ENCODE results near the gene WBP1. TPM values are rescaled to one million over a fixed set of nuclear protein-coding genes. Genes with fewer than 3 reads are reported as not detected.

The WBP1 gene
- total RNA-seq, 1 donor from 2014 or later: 109 TPM

GRCh38 chr2:74444498-74445318 lies 13.5 kb upstream of the WBP1 start:
- no peaks in the 10 kb centered on the region for H3K36me3 Mint-ChIP-seq (ENCODE audit: unreplicated experiment)
- no peak overlapping the region for H3K27ac Mint-ChIP-seq (ENCODE audit: unreplicated experiment)
- TF ChIP-seq CTCF (IDR thresholded peaks at IDR 0.05; ENCODE audit: partially characterized antibody, unreplicated experiment): no peak
- no peak for DNase-seq
- H3K9me3 Mint-ChIP-seq (ENCODE audit: unreplicated experiment): peaks cover 4% of the 10 kb centered on the region
- H3K4me3 Mint-ChIP-seq (ENCODE audit: unreplicated experiment): peak overlapping the region; percentile 20
- peaks cover 3% of the 10 kb centered on the region for H3K4me1 Mint-ChIP-seq (ENCODE audit: low read depth, unreplicated experiment)
- H3K27me3 Mint-ChIP-seq (ENCODE audit: unreplicated experiment): peaks cover 5% of the 10 kb centered on the region

- TF ChIP-seq CTCF (IDR thresholded peaks at IDR 0.05; ENCODE audit: partially characterized antibody, unreplicated experiment): no peak
- Mint-ChIP-seq H3K27me3 (ENCODE audit: unreplicated experiment) (peaks cover 1% of the 10 kb centered on the region), H3K27ac (ENCODE audit: unreplicated experiment) (no peak overlapping the region), H3K4me1 (ENCODE audit: low read depth, unreplicated experiment) (peaks cover 3% of the 10 kb centered on the region), H3K36me3 (ENCODE audit: unreplicated experiment) (no peaks in the 10 kb centered on the region), H3K4me3 (ENCODE audit: unreplicated experiment) (no peak overlapping the region), H3K9me3 (ENCODE audit: unreplicated experiment) (peaks cover 3% of the 10 kb centered on the region)
- DNase-seq: no peak
Observed at GRCh38 chr2:74447230-74447999, 10.8 kb upstream of the WBP1 start.

DNA sequence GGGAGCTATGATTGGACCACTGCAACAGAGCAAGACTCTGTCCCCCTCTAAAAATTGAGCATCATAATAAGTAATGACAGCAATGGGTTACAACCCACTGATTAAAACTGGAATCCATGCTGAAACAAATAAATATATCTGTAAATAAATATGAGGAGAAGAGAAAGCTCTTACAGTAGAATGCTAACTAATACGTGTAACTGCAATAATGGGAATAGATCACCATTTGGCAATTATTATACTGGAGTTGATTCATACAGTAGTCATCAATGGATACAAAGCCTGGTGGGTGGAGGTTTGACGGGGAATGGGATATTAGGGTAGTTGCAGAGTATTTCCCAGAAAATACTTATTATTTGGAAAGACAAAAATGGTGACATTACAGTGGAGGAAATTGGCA lies 9.5 kb upstream of the WBP1 start:
- Mint-ChIP-seq H3K4me1 (ENCODE audit: low read depth, unreplicated experiment) (peaks cover 3% of the 10 kb centered on the region), H3K36me3 (ENCODE audit: unreplicated experiment) (no peaks in the 10 kb centered on the region), H3K27ac (ENCODE audit: unreplicated experiment) (no peak overlapping the region), H3K9me3 (ENCODE audit: unreplicated experiment) (peaks cover 5% of the 10 kb centered on the region), H3K27me3 (ENCODE audit: unreplicated experiment) (peaks cover 1% of the 10 kb centered on the region), H3K4me3 (ENCODE audit: unreplicated experiment) (no peak overlapping the region)
- DNase-seq: no peak
- TF ChIP-seq CTCF (IDR thresholded peaks at IDR 0.05; ENCODE audit: partially characterized antibody, unreplicated experiment): no peak

- no peak overlapping the region for H3K4me3 Mint-ChIP-seq (ENCODE audit: unreplicated experiment)
- no peaks in the 10 kb centered on the region for H3K36me3 Mint-ChIP-seq (ENCODE audit: unreplicated experiment)
- H3K4me1 Mint-ChIP-seq (ENCODE audit: low read depth, unreplicated experiment): peaks cover 7% of the 10 kb centered on the region
- DNase-seq: no peak
- no peak for TF ChIP-seq CTCF (IDR thresholded peaks at IDR 0.05; ENCODE audit: partially characterized antibody, unreplicated experiment)
- peaks cover 4% of the 10 kb centered on the region for H3K9me3 Mint-ChIP-seq (ENCODE audit: unreplicated experiment)
- peaks cover 2% of the 10 kb centered on the region for H3K27me3 Mint-ChIP-seq (ENCODE audit: unreplicated experiment)
- H3K27ac Mint-ChIP-seq (ENCODE audit: unreplicated experiment): no peak overlapping the region
Observed at GRCh38 chr2:74450570-74451190, 7.6 kb upstream of the WBP1 start.

All from glutamatergic neuron (in vitro differentiated cells).